NCI-H524 (cell line): ENCODE measurements around the gene LHFPL2.

ENCODE experiments used
- DNase-seq, 2 experiments: peaks; one replicate each; lab custom pipeline; 2025; lab: John Stamatoyannopoulos, UW

Gene LHFPL2

DNA sequence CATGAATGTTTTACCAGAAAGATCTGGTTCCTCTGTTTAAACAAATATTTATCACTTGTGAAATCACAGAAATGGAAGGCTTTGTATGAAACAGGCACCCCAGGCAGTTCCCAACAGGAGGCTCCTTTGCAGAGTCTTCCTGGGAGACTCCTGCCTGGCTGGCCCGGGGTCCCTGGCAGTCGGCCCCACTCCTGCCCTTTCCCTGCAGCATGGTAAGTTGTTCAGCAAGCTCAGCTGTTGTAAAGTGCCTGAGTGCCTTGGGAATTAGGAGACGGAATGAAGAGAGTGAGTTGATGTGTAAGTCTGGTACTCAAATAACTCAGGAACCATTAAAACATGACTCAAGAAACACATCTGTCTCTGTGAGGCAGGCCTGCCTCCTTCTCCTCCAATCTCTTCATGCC lies 17.5 kb upstream of the LHFPL2 start:
- DNase-seq = peak in 1 of 2 experiments; percentile 6

DNA sequence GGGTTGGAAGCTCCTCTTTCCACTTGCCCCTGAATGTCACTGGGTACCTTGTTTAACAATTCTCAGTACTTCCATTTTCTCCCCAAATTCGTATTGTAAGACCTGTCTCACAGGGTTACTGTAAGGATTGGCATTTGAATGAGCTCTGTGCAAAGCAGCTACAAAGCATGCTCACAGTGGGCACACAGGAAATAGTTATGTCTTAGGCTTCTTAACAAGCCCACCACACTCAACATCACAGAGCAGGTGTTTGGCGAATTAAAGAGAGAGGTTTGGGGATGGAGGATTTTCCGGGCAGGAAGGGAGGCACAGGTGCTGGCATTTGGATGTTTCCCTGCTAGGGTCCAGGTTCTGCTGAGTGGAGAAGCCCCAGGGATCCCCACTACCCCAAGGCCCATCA lies 17.0 kb upstream of the LHFPL2 start:
- DNase-seq = no peak

DNA sequence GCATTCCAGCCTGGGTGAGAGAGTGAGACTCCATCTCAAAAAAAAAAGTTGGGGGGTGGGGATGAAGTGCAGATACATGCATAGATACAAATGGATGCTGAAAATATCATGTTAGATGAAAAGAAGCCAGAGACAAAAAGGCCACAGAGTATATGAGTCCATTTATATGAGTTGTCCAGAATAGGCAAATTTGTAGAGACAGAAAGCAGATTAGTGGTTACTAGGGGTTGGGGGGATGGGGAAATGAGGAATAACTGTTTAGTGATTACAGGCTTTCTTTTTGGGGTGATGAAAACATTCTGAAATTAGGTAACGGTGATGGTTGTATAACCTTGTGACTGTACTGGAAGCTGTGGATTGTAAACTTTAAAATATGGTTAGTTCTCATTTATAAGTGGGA lies 13.8 kb upstream of the LHFPL2 start:
- no peak for DNase-seq

DNA sequence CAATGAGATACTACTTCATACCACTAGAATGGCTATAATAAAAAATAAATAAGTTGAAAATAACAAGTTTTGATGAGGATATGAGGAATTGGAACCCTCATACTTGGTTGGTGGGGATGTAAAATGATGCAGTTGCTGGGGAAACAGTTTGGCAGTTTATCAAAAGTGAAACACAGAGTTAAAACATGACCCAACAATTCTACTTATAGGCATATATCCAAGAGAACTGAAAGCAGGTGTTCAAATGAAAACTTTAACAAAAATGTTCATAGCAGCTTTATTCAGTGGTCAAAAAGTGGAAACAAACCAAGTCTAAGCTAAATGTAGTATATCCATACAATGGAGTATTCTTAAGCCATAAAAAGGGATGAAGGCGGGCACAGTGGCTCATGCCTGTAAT lies 13.1 kb upstream of the LHFPL2 start:
- DNase-seq = no peak

DNA sequence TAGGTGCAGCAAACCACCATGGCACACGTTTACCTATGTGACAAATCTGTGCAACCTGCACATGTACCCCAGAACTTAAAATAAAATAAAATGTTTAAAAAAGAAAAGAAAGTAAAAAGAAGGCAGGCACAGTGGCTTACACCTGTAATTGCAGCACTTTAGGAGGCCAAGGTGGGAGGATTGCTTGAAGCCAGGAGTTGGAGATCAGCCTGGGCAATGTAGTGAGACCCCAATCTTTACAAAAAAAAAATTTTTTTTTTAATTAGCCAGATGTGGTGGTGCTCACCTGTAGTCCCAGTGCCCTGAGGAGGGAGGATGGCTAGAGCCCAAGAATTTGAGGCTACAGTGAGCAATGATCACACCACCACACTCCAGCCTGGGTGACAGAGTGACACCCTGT lies 12.5 kb upstream of the LHFPL2 start:
- no peak for DNase-seq

DNA sequence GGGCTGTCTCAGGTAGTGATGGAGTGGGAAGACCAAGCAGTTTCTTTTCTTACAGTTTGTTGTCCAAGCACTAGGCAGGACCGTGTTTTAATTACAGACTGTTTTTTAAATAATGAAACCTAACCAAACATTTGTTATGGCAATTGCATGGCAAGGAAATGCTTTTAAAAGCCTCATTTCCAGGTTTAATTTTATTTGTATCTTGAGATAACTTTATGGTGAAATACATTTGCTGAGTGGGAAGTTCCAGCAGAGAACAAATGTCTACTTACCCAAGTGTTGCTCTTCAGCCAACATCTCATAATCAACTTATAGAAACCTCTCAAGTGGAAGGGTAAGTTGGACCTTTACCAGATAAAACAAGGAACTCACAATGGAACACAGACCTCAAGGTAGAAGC lies 11.8 kb upstream of the LHFPL2 start:
- no peak for DNase-seq

DNA sequence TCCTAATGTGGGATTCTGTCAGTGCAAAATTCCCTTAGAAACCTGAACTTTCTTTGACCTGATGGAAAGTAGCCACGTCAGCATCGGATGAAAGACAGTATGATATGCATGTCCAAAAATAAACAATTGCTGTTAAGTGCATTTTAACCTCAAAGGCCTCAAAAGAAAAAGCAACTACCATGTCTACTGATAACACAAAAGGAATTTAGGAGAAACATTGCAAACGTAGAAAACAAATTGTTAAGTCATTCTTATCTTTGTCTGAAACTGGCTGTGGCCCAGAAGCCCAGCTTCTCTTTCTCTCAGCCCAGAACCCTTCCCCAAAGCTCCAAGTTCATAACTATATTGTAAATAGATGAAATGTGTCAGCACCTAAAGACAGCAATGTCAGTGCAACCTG lies 11.1 kb upstream of the LHFPL2 start:
- DNase-seq = no peak

DNA sequence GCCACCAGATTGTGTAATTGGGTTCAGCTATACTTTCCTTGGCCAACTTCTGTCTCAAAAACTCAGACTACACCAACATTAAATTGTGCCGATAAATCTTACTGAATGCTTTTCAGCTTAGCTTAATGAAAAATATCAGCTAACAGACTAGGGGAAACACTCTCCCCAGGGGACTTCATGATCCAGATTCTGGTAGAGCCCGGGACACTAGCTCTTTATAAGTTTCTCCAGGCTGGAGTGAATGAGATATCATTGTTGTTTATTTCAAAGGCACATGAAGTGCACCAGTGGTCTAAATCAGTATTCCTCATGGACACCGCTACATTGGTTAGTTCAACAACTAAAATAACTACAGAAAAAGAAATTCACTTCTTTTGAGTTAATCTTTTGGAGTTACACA lies 10.5 kb upstream of the LHFPL2 start:
- no peak for DNase-seq

DNA sequence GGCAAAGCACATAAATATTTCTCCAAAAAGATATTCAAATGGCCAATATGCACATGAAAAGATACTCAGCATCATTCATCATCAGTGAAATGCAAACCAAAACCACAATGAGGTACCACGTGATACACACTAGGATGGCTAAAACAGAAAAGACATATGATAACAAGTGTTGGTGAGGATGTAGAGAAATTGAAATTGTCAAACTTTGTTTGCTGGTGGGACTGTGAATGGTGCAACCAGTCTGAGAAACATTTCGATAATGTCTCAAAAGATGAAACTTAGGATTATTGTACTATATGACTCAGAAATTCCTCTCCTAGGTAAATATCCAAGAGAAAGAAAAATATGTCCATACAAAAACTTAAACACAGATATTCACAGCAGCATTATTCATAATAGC lies 8.6 kb upstream of the LHFPL2 start:
- no peak for DNase-seq

DNA sequence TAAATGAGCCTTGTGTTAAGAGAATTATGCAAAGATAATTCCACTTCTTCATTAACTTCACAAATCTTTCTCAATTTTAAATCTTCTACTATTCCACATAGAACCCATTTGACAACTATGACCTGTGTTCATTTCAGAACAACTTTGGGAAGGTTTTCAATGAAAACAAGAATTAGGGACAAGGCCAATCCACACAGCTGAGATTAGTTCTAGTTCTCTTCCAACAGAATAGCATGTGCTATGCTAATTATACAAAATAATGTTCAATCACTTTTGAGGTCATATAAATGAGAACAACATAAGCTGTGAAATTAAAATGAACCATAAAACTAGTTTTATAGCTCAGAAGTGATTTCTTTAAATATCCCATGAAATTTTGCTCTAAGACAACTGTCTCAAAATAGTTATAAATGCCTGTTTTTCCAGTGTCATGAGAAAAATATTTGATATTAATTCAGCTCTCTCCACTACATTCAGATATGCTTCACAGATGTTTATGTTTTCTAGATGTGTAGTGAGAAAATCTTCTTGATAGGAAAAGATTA lies 7.2 kb upstream of the LHFPL2 start:
- no peak for DNase-seq

DNA sequence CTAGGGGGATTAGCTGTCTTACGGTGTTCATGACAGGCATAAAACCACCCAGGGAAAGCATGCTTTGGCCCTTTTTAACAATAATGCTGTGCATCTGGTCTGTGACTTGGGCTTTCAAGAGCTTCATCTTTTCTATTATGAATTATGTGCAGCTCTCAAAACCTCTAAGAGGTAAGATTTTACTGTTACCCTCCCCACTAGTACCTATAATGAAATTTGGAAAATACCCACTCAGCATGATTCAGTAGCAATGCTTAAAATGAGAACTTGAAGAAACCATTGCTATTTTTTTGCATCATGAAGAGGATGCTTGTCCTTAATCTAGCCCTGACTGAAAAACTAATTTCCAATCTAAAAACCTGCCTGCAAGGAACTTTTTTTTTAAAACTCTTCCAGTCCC lies 5.8 kb upstream of the LHFPL2 start:
- peak; percentile 44 to 77 for DNase-seq

DNA sequence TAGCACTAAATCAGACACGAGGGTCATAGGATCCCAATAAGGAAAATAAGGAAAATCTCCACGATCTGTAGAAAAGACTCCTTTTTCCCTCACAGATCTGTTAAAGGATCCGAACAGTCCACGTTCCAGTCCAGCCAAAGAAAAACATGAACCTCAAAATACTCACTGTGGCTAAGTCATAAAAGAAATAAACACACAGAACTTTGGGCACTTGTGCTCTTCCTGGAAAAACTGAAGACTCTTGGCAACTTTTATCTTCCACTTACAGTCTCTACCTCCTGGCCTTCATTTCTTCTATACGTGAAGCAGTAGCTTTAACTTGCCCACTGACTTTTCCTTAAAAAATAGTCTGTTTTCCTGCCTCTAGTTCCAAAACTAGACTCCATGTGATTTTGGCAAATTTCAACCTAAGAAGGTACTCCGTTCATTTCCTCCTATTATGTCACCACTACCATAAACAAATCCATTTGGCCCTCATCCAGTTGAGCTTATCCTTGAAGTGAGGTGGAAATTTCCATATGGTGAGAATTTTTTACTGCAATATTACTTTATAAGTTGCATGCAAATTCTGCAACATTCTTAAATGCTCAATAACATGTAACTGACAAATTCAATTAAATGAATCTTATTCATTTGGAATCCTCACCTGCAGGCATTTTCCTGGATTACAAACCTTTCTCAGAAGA lies 5.3 kb upstream of the LHFPL2 start:
- DNase-seq = peak; percentile 59 to 77

DNA sequence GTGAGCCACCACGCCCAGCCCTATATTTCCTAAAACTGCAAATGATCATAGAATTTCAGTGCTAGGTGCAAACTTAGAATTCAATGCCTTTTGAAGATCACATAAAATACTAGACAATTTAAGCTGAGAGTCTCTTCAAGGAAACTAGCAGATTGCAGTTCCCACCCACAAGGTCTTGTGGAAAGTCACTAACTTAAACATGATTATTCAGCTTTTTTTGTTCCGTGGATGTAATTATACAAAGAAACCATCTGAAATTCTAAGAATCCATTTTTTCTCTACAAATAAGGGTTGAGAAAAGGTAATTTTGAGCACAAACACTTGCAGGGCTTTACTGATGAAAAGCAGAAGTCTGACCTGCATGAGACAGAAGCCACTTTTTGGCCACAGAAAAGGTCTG lies 4.5 kb upstream of the LHFPL2 start:
- no peak for DNase-seq

DNA sequence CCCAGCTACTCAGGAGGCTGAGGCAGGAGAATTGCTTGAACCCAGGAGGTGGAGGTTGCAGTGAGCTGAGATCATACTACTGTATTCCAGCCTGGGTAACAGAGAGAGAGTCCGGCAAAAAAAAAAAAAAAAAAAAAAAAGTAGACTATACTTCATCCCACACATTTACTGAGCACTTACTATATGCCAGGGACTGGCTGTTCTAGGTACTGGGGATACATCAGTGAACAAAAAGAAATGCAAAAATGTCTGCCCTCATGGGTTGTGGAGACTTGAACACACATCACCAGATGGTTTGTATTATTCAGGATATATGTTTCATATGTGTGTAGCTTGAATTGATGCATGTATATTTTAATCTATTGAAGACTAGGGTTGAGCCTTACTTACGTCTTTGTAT lies 2.9 kb upstream of the LHFPL2 start:
- no peak for DNase-seq

DNA sequence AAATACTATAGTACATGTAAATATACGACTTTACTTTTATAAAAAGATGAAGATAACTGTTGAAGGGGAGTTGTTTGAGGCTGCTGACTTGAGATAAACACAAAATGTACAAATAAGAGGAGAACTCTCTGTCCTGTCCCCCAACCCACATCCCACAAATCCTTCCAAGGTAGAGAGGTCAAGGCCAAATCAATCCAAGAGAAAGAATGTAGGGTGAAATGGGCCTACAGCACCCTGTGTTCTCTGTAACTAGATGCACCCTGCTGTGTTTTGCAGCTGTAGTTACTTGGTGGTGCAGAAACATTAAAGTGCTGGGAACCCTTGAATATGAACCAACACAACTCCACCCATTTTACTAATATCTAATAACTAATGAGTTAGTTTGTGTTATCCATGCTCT lies 2.0 kb upstream of the LHFPL2 start:
- no peak for DNase-seq

DNA sequence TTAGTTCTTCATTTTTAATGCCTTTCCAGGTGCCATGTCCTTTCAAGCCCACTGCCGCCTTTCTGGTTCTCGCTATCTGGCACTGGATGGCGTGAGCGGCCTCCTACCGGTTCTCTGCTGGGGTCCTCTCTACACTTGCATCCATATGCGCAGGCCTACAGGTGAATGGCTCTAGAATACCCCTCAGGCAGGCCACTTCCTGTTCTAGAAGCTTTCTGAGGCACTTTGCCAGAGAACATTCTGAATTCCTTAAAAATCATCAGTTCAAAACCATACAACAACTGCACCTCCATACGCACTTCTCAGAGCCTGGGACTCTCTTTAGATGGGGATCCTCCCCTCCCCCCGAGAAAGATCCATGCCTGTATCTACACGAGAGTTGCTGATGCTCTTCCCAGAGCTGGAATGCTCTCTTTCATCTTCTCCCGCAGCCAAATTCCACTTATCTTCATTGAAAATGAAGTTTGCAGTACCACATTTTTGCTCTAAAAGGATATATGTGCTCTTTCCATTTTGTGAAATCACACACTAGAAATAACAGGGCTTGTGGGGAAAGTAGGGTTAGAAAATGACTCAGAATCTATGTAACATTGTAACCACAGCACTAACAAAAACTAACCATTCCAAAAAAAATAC lies 1.4 kb upstream of the LHFPL2 start:
- DNase-seq = no peak

DNA sequence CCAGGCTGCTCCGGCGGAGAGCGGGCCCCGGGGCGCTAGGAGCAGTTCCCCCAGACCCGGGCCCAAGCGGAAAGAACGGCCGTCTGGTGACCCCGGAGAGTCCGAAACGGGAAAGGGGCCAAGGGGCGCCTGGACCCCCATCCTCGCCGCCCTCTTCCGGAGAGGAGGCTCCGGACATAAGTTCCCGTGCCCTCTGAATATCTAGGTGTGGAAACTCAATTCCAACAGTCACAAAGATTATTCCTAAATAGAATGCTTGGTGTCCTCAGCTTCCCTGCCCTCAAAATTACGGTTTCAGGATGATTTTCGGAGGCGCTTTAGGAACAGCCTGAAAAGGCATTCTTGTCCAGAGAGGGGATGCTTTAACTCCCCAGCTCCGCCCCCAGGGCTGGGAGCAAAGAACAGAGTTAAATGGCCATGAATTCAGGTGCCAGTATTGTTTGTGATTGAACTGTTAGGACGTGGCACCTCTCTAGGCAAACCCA lies 681 bp upstream of the LHFPL2 start:
- DNase-seq = peak in 1 of 2 experiments; percentile 19

DNA sequence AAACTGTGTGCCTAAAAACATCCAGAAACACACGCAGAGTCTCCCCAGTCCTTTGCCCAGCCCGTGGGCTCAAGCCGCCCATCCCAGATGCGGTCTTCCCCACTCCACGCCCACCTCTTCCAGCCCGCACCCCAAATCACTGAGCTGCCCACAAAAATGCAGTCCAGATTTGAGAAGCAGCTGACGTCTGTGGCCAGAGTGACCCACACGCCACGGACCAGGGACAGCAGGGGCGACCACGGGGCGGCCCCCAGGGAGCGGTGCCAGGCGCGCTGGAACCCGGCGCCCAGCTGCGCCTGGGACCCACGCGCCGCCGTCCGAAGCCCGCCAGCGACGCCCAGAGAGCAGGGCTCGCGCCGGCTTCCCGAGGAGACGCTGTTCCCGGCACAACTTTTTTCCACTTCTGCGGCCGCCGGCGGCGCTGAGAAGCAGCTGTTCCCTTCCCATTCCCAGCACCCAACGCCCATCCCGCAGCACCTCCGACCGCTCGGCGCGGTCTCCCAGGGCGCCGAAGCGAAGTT lies 674 bp downstream of the LHFPL2 start:
- DNase-seq = peak in 1 of 2 experiments; percentile 48

DNA sequence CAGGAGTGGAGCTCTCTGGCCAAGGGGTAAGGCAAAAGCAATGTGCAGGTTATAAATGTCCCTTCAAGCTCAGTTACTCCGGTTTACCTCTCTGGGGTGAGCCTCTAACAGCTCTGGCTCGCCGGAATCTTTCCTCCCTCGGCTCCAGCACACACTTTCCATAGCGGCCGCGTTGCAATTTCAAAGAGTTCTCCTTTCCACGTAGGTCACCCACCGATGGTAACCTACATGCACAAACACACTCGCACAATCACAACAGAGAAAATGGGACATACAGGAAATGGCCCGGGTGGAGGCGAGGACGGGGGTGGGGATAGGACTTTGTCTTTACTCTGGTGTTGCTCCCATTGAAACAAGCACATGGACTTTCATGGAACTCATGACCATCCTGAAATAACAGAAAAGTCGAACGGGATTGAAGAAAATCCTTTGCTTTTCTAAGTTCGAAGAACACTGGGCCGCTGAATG lies 1.2 kb downstream of the LHFPL2 start:
- peak; percentile 10 to 24 for DNase-seq

DNA sequence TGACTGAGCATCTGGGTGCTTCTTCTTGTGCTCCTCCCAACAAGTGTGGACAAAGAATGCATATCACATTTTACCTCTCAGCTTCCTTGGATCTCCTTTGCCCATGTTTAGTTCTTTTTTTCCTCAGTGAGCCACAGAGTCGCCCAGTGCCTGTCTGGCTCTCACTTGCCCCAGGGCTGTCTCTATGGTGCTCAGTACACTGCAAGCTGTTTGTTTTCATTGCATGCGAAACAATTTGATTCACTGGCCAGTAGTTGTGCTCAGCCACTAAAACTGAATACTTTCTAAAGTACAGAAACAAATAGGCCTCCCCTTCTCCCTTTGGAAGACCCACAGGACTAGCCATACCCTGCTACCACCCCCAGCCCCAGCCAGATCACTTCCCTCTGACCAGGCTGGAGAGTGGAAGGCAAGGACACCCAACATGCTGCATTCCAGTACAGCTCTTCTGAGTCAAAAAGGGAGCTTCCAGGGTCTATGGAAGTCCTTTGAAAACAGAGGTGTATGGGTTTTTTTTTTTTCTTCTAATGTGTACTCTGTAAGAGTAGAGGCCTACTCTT lies 3.8 kb downstream of the LHFPL2 start:
- no peak for DNase-seq

DNA sequence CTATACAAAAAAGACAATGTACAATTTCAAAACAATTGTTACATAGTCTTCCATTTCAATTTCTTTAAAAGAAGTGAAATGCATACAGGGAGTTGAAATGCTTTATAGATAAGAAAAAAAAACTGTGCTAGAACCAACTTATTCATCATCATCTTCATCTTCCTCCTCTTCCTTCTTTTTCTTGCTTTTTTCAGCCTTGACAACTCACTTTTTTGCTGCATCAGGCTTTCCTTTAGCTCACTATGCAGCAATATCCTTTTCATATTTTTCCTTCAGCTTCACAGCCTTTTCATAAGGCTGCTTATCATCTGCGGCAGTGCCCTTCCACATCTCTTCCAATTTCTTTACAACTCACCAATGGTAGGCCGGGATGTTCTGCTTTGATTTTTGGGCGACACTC lies 4.4 kb downstream of the LHFPL2 start:
- DNase-seq = no peak

DNA sequence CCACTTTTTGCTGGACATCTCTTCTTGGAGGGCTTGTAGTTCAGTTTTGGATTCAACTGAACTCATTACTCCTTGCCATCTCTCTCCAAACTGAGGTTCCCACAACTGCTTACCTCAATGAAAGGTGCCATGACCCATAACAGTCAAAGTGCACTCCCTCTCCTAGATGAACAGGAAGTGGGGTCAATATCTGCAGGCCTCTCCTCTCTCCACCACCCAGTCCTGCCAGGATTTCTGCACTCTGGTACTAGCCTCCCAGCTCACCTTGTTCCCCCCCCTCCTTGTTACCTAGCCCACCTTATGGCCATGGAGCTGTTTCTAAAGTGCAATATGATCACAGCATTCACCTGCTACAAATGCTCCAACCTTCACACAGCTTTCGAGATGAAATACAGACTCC lies 5.9 kb downstream of the LHFPL2 start:
- no peak for DNase-seq
